ENCODE measurements around the gene PTPN9.

DNA sequence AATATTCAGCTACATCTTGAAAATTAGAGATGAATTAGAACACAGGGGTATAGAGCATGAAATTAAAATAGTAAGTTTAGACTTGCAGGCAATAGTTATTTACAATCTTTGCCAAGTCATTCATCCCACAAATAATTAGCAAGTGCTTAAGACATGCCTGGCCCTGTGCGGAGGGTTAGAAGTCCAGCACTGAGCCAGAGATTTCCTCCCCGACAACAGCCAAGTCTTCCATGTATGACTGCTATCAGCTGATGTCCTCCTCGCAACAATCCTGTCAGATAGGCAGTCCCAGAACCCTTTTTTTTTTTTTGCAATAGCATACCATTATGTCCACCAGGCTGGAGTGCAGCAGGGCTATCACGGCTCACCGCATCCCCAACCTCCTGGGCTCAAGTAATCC lies 142.2 kb downstream of the PTPN9 start:
- TF ChIP-seq TAF1 (IDR thresholded peaks at IDR 0.05; ENCODE audit: borderline replicate concordance, low read depth, low read length) (no peak), POLR2A (IDR thresholded peaks at IDR 0.05; ENCODE audit: low read depth, low read length) (no peak), POLR2AphosphoS5 (IDR thresholded peaks at IDR 0.05; ENCODE audit: low read depth, low read length) (no peak)
